ENCODE results near the gene MT2A.

Gene MT2A

GRCh38 chr16:56625140-56625942 lies 17.0 kb downstream of the MT2A start, which contains the start of gene MT1E:
Gene MT1E, plus strand, starts transcription at chr16:56625781. Its CDS starts 71 bp downstream, at chr16:56625852.
- Histone ChIP-seq H3K27ac (peak within 1 kb of the TSS; percentile 75), H3K27me3 (replicated peaks) (no peaks in the 10 kb centered on the region), H3K4me3 (ENCODE audit: low read depth, low read length) (peak within 1 kb of the TSS; percentile 74), H3K36me3 (replicated peaks) (no peaks in the 10 kb centered on the region)
- no peak for TF ChIP-seq CTCF (IDR thresholded peaks at IDR 0.05; ENCODE audit: low read depth, low read length, missing control alignments)
- in situ Hi-C loops (cut with HindIII; ENCODE audit: low pct_ligation_motif_present, low sequenced_read_pairs) = no loop called here
- DNase-seq = peak; percentile 70

GRCh38 chr16:56625943-56626654 lies 17.7 kb downstream of the MT2A start:
- DNase-seq = peak; percentile 66
- H3K27ac ChIP-seq = peak overlapping the region; percentile 75
- no peak for TF ChIP-seq CTCF (IDR thresholded peaks at IDR 0.05; ENCODE audit: low read depth, low read length, missing control alignments)
- H3K36me3 ChIP-seq (replicated peaks) = no peaks in the 10 kb centered on the region
- peak overlapping the region; percentile 74 for H3K4me3 ChIP-seq (ENCODE audit: low read depth, low read length)
- in situ Hi-C loops (cut with HindIII; ENCODE audit: low pct_ligation_motif_present, low sequenced_read_pairs) = no loop called here
- no peaks in the 10 kb centered on the region for H3K27me3 ChIP-seq (replicated peaks)

GRCh38 chr16:56626685-56627084 lies 18.3 kb downstream of the MT2A start:
- Histone ChIP-seq H3K27ac (peak overlapping the region; percentile 54), H3K4me3 (ENCODE audit: low read depth, low read length) (peak overlapping the region; percentile 74), H3K36me3 (replicated peaks) (no peaks in the 10 kb centered on the region), H3K27me3 (replicated peaks) (no peaks in the 10 kb centered on the region)
- in situ Hi-C loops (cut with HindIII; ENCODE audit: low pct_ligation_motif_present, low sequenced_read_pairs) = no loop called here
- DNase-seq = no peak
- TF ChIP-seq CTCF (IDR thresholded peaks at IDR 0.05; ENCODE audit: low read depth, low read length, missing control alignments) = no peak

- TF ChIP-seq CTCF (IDR thresholded peaks at IDR 0.05; ENCODE audit: low read depth, low read length, missing control alignments) = no peak
- no peak overlapping the region for H3K4me3 ChIP-seq (ENCODE audit: low read depth, low read length)
- H3K27ac ChIP-seq = no peak overlapping the region
- no peaks in the 10 kb centered on the region for H3K36me3 ChIP-seq (replicated peaks)
- DNase-seq = no peak
- H3K27me3 ChIP-seq (replicated peaks) = peaks cover 2% of the 10 kb centered on the region
- in situ Hi-C loops (cut with HindIII; ENCODE audit: low pct_ligation_motif_present, low sequenced_read_pairs) = no loop called here
Measured at GRCh38 chr16:56628486-56629350, 20.3 kb downstream of the MT2A start.

GRCh38 chr16:56629531-56629930 lies 21.1 kb downstream of the MT2A start:
- H3K27me3 ChIP-seq (replicated peaks) = peaks cover 6% of the 10 kb centered on the region
- in situ Hi-C loops (cut with HindIII; ENCODE audit: low pct_ligation_motif_present, low sequenced_read_pairs) = no loop called here
- DNase-seq = no peak
- H3K36me3 ChIP-seq (replicated peaks) = no peaks in the 10 kb centered on the region
- no peak overlapping the region for H3K27ac ChIP-seq
- H3K4me3 ChIP-seq (ENCODE audit: low read depth, low read length) = no peak overlapping the region
- no peak for TF ChIP-seq CTCF (IDR thresholded peaks at IDR 0.05; ENCODE audit: low read depth, low read length, missing control alignments)
